HG03457 (cell line): ENCODE results near the gene KCNJ15.

Source experiments
- ATAC-seq: cut with Tn5 transposase; IDR thresholded peaks from one replicate; pipeline ENCODE4 v1.9.1; 2021; ENCODE audit warnings: moderate number of reproducible peaks; ENCODE audit not compliant: unreplicated experiment

Gene KCNJ15

DNA sequence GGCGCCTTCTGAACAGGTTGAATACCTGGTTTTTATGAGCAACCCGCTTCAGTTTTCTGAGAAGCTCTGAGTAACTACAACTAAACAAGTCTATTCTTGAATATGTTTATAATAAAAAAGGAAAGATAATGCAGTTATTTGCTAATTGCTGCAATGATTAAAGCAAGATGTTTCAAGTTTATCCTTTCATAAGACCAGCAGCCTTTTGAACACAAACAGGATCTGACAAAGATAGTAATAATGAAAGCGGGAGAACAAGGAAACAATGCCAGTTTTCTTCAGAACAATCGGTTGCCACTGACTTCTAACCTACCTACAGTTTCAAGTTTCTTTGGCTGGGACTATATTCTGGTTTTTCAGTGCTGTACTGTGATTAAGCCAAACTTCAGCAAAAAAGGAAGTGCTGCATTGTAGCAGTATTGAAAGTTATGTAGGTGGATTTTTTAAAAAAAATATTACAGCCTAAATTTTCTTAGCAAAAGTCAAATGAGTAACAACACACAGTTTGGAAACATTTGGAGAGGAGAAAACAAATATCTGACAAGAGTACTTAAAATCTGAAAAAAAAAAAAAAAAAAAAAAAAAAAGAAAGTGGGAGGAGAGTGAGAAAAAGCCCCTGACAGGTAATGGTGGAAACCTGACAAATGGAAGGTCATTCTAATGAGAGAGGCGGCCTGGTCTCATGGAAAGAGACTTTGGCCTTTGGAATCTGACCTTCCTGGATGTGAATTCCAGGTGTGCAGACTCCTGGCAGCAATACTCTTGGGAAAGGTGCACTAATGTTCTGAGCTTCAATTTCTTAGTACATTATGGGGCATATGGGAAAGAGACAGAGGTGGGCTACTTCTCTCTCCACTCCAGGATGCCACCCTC, 11.4 kb downstream of the KCNJ15 start:
- ATAC-seq, result no peak

DNA sequence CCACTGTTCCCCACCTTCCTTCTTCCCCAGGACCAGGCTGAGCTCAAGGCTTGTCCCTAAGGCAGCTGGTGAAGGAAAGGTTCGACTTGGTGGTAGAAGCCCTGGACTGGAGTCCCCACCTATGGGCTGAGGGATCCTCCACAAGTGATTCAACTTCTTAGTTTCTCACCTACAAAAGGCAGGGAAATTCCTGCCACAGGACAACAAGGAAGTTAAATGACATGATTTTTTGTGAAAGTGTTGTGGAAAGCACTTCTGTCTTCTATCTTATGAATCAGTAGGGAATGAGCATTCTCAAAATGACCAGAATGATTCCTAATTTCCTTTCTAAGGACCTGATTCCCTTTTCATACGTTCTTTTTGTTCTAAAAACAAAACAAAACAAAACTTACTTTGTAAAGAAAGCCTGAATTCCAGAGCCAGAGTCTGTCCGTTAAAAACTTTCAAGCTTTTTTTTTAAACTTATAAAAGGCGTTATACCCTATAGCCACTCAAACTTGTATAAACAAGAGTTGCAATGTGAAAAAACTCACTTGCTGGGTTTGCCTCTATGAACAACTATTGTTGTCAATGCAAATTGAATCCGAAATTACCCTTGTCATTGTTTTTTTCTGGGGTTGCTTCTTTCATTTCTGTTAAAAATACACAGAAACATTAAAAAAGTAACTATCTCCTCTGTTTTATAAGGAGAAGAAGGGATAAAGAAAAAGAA, 12.2 kb downstream of the KCNJ15 start:
- no peak for ATAC-seq

DNA sequence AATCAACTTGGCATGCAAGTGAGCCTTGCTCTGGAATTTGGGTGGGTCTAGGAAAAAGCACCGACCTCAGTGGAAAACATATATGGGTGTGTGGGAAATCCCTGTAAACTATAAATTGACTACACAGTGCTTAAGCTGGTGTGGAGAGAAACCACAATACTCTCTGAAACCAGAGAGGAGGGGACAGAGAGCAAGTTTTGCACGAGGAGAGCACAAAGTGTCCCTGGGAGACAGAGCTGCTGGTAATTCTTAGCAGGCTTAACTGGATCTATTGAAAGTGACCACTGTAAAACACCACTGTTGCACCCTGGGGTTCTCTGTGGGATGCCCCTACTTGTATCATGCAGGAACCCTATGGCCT, 12.8 kb downstream of the KCNJ15 start:
- ATAC-seq, result peak; percentile 78

DNA sequence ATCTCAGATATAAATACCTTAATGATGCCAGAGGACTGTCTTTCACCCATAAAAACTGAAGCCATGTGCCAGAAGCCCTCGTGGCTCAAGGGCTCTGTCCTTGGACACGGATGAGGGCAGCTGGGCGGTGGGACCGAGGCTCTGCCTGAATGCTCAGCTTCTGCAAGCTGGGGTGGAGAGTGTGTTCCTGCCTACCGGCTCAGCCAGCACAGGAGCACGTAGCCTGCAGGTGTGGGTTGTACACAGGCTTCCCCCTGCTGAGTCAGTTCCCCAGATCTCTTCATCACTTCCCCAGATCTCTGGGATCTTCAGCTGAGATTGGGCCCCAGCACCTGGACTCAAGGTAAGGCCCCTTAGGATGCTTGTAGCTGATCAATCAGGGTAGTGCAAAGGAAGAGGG, 15.4 kb downstream of the KCNJ15 start:
- ATAC-seq, result no peak

DNA sequence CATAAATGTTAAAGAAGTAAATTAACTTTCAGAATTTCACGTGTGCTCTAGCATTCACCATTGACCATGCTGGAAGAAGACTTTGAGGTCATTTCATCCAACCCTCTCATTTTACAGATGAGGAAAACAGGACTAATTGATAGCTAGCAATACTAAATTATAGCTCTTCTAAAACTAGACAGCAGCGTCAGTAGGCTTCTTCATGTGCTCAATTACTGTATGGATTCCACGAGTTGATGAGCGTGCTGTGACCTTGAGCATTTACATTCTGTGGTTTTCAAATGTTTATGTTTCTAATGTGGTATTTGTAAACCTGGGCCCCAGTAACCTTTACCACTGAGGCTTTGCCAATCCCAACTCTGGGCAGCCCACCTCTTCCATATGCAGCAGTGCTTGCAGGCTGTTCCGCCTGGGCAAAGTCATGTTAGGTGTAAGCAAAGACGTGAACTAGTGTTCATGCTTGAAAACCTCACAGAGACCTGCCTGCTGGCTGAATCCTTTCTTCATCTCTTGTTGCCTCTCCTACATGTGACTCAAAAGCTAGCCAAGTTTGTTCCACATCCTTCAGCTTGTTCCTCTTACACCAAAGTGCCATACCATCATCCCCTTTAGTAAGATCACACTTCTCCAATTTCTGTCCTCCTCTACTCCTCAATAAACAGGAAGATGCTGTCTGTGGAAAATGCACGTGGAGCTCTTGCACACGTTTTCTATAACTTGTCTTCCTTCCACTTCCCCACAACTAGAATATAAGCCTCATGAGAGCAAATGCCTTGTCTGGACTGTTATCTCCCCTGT, 17.2 kb downstream of the KCNJ15 start:
- no peak for ATAC-seq

DNA sequence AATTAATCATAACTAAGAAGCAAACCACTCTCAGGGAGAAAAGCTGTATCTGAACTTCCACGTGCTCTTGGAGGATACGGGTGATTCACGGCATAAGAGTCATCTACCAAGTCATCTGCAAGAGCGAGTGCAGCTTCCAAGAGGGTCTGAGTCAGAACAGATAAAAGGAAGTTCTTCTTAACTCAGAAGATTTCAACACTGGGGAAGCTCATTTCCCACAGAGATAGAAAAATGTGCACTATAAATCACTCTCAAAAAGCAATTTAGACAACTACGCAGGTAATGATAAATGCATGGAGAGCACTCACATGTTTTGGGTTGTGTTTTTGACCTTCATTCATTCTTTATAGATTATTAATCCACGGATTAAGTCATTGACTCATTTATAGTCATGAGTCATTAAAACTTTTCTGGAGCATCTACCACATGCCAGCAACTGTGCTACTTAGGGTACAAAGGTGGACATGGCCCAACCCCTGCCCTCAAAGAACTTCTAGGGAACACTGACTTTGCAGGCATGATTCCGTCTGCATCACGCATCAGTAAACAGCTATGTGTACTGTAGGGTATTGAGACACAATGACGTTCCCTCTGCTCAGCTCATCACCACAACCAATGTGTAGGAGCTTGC, 20.8 kb downstream of the KCNJ15 start:
- no peak for ATAC-seq

DNA sequence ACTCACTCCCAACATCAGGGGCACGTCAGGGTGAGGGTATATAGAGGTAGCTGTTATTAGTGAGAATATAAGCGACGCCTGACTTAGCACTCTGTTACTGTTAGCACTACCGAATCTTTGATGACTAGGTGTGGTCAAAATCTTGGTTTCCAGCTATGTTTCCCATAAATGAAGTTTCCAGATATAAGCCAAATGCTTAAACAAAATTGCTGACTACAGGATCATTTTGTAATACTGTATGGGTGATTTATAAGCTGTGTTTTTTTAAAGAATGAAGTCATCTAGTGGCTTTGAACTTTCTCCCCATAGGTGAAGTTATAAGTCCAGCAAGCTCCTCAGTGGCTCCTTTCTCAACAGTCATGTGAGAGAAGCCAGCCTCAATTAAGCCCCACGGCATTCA, 23.7 kb downstream of the KCNJ15 start:
- no peak for ATAC-seq

DNA sequence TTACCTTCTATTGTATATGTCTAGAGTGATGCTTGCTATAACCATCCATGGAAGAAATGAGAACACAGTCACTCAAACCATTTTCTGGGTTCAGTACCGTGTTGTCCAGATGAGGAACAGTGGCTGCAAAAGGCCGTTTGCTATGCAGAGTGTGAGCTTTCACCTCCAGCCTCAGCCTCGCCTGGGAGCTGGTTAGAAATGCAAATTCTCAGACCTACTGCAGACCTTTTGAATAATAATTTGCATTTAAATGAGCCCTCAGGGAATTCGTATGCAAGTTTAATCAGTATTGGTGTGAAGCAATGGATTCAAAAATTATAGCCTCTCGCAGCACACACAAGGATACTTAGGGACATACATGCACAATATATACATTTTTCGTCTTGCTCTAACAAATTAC, 24.1 kb downstream of the KCNJ15 start:
- no peak for ATAC-seq

DNA sequence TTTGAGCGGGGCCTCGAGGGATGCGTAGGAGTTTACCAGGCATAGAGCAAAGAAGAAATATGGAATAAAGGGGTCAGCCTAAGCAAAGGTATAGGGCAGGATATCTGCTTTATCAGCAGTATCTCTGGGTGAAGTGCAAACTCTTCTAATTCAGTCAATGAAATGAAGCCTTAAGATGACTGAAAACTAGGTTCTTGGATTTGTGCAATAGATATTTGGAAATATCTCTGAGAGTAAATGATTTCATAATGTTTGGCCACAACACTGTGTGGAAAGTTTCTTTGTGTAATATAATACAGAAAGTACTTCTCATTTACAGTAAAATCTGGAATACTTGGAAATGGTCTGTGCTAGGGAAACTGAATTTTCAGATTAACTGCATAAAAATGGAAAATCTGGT, 26.1 kb downstream of the KCNJ15 start:
- no peak for ATAC-seq

DNA sequence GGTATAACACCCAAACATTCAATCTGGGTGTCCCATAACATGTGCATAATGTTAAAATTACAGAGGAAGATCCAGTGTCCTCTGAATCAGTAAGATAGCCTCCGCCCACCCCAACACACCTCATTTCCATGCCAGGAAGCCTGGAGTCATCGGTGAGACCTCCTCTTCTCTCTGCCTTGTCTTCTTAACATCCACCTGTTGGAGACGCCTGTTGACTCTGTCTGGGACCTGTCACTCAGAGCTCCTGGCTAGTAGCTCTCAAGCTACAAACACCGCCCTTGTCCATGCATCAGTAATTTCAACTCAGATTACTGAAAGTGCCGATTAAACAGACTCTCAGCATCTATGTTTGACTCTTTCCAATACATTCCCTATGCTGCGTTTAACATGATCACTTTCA, 27.4 kb downstream of the KCNJ15 start:
- no peak for ATAC-seq

DNA sequence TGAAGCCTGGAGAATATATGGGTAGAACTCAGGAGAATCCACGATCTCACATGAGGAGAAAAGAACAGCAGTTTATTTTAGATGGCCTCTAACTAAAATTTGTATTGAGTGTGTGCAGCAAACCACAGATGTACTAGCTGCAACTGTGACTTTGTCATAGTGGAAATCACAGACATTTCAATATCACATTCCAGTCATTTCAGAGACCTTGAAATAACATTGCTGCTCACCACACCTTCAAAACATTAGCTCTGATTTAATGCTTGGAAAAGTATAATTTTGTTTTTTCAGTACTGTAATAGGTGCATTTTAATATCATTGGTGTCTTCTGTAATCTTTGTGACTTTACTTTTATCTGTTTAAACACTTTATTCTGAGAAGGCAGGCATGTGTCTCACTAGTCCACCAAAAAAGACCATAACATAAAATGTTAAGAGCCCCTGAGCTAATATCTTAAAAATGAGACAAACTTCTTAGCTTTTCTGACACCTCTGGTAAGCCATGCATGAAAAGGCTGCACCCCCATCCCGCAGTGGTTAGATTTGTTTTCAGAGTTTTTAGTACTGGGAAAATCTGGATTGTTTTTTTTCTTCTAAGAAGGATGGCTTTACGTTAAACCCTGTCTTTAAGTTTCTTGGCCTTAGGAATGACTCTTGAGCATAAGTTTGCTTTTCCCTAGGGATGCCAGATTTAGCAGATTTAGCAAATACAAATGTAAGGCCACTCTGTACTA, 30.1 kb downstream of the KCNJ15 start:
- no peak for ATAC-seq

DNA sequence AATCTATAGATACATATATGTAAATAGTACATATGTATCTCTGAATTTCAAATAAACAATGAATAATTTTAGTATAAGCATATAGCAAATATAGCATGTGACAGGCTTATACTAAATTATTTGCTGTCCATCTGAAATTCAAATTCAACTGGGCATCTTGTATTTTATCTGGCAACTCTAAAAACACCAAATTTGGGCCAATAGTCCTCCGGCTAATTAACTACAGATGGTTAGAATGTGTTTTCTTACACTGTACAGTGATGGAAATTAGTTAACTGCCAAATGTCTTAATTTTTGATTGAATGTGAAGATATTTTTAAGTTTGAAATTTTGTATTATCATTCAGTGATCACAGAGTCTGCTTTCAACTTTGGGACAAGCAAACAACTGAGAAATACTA, 30.7 kb downstream of the KCNJ15 start:
- ATAC-seq, result no peak

DNA sequence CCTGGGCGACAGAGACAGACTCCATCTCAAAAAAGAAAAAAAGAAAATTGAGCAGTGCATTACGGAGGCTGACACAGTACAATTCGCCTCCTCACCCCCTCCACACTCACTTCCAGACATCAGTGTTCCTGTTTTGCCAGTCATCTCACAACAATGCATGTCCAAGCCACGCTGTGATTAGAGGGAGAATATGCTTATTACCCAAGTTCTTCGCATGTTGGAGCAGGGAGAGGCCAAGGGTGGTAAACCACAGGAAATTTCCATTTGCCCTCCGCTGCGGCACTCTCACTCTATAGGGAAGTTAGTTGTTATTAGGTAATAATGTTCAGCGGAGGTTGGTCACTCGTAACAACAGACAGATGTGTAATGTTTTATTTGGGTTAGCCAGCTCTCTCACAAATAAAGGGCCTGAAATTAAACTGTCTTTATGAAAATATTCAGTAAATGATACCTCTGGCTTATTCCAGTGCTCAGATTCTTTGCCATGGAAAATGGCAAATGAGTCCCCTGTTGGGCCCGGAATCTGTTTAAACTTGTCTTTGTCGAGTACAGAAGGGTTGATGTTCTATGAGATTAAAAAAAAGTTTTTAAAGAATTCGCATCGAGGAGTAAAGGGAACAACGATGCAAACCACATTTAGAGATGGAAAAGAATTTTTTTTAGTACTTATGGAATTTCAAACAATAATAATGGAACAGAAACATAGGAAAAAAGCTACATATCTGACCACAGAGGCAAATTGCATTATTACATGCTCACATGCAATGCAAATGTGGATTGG, 33.1 kb downstream of the KCNJ15 start:
- ATAC-seq, result no peak

DNA sequence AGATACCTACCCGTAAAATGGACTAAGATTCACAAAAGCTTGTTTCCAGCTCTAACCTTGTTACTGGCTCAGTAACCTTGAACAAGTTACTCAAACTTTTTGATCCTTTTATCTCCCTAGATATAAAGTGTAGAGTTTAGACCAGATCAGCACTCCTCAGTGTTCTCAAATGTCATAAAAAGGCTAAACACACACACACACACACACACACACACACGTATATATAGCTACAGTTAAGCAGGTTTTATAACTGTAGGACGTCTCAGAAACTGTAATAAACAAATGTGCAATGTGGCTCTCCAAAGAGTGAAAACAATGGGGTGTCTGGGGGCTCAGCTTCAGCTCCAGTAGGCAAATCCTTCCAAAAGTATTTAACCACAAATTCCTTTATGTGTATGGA, 34.0 kb downstream of the KCNJ15 start:
- ATAC-seq, result no peak

DNA sequence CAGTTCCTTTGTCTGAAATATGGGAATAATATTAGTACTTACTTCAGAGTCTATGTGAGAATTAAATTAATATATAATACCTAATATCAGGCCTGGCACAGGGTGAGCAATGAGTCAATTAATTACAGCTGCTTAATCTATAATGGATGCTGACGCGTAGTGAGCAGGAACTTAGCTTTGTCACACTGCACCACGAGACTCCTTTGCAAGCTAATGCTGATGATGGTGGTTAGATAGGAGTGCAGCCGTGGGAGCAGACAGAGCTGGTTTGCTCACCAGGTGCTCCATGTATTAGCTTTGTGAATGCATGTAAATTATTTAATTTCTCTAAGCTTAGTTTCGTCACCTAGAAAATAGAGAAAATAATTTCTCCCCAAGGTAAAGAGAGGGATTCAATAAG, 35.1 kb downstream of the KCNJ15 start:
- no peak for ATAC-seq

DNA sequence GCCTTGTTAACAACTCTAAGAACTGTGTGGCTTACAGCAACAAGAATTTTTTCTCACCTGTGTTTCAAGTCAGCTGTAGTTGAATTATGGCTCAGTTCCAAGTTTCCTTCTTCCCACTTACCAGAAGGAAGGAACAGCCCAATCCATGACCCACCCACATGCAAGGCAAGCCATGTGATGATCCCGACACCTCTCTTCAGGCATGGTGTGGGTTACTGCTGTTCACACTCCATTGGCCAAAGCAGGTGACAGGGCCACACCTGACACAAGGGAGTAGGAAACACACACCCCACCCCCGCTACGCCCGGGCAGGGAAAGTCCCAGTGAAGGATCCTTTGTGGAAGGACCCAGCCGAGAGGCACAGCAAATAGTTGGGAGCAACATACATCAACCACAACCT, 36.3 kb downstream of the KCNJ15 start:
- no peak for ATAC-seq

DNA sequence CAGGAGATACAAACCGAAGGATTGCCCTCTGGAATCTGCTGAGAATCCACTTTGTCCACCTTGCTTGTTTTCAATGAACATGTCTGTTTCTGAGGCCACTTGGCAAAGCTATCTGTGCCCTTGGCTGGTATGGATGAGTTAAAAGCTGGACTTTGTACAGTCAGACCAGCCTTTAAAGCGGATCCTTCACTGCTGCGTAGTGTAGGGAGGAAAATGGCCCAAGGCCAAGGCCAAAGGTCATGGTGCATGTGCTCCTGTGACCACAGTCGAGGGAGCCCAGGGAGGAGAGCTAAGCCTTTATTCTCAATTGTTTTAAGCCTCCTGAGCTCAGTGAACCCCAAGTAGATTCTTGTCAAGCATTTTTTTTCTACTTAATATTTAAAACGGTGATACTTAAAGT, 37.0 kb downstream of the KCNJ15 start:
- ATAC-seq, result no peak

DNA sequence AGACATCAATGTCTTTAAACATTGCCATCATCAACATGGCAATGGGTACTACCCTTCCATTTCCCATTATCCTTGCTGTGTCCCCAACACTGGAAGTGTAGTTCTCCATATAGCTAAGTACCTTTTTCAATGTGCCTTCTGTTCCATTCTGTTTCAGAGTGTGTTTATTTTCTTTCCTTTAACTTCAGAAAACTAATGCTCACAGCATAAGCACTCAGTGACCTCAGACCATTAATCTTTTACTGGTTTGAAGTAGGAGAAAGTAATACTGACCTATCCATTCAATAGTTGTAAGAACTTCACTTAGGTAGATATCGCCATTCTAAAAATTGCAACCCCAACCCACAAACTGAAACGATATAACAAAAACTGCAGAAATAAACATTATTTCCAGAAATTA, 37.8 kb downstream of the KCNJ15 start:
- no peak for ATAC-seq

DNA sequence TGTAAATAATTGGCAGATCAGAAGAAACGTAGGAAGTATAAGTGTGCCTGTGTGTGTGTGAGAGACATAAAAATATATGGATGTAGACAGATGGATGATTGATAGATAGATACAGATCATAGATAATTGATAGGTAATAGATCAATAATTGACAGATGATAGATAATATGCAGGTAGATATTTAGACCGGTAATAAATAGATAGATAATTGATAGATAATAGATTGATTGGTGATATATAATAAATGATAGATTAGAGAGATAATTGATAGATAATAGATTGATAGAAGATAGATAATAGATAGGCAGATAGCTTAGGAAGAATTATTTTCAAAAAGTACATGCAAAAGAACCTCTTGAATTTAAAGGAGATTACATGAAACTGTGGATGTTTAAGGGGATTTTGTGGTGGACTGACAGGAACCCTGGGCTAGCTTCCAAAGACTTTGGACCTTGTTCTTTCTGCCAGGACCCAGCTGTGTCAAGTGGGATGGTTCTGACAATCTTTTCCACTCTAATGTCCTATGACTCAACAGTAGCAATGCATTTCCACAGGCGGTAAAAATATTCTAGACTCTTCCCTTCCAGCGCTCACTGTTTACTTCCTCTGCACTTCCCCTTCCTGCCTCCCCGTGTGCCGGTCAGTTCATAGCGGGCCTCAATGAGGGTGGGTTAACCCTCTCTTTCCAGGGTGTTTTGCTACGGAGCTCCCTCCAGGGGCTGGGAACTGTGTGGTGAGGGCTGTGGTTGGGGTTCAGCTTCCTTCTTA, 39.4 kb downstream of the KCNJ15 start:
- no peak for ATAC-seq
